H1 (cell line): ENCODE data around the gene LMO4. TPM values are rescaled to one million over a fixed set of nuclear protein-coding genes. Genes with fewer than 3 reads are reported as not detected.

ENCODE experiments used
- CTCF ChIA-PET: fragments of 300-600 bp; sonication (Branson Sonifier 250); formaldehyde crosslinking; loops from one replicate; lab custom pipeline; 2021; ENCODE audit not compliant: partially characterized antibody; lab: Charles Lee
- POLR2A ChIA-PET: fragments of 300-600 bp; sonication (Branson Sonifier 250); formaldehyde crosslinking; loops from one replicate; lab custom pipeline; 2021; ENCODE audit warnings: inconsistent platforms; ENCODE audit not compliant: partially characterized antibody; lab: Charles Lee
- DNase-seq, 2 experiments: peaks; one replicate each; pipeline versions ENCODE4 v3.0.0 to v3.0.0-alpha.2; 2010 to 2022; ENCODE audit warnings: low spot score in 2 of 2, low read depth in 1 of 2, mixed read lengths in 1 of 2
- FAIRE-seq: peaks from 2 replicates; lab custom pipeline; 2011; peaks lifted over from hg19 to GRCh38; lab: Jason Lieb, UNC
- H2AFZ ChIP-seq: 2 replicates; pipeline ENCODE4 v1.8.1; 2012; ENCODE audit warnings: low read length, inconsistent platforms
- H2AK5ac ChIP-seq: 2 replicates; pipeline ENCODE4 v1.6.1; 2013; ENCODE audit warnings: low read depth, low read length
- H2BK120ac ChIP-seq: replicated peaks from 2 replicates; pipeline ENCODE3; 2013; ENCODE audit warnings: low read depth, low read length, inconsistent platforms
- H2BK12ac ChIP-seq: 2 replicates; pipeline ENCODE4 v1.6.1; 2013; ENCODE audit warnings: low read depth, low read length
- H2BK15ac ChIP-seq: 2 replicates; pipeline ENCODE4 v1.6.1; 2013; ENCODE audit warnings: low read length
- H2BK20ac ChIP-seq: 2 replicates; pipeline ENCODE4 v1.6.1; 2013; ENCODE audit warnings: low read length
- H2BK5ac ChIP-seq: 2 replicates; pipeline ENCODE4 v1.6.1; 2013; ENCODE audit warnings: low read depth, low read length
- H3K14ac ChIP-seq: 2 replicates; pipeline ENCODE4 v1.6.1; 2013; ENCODE audit warnings: inconsistent platforms; ENCODE audit not compliant: insufficient read length
- H3K18ac ChIP-seq: 2 replicates; pipeline ENCODE4 v1.6.1; 2013; ENCODE audit warnings: low read length; ENCODE audit errors: extremely low read depth
- H3K23ac ChIP-seq: 2 replicates; pipeline ENCODE4 v1.6.1; 2013; ENCODE audit warnings: inconsistent platforms; ENCODE audit not compliant: insufficient read length
- H3K23me2 ChIP-seq: 2 replicates; pipeline ENCODE4 v1.6.1; 2013; ENCODE audit warnings: low read depth, low read length
- H3K27ac ChIP-seq: 2 replicates; pipeline ENCODE4 v1.6.1; 2011; ENCODE audit warnings: low read depth, low read length, inconsistent platforms
- H3K27me3 ChIP-seq, 4 experiments: replicated peaks in 1 of 4; 1 replicate in 1 of 4; 2 replicates in 3 of 4; pipeline versions ENCODE4 v1.6.1 to v1.8.1; 2011 to 2013; ENCODE audit warnings: low read length in 3 of 4, mild to moderate bottlenecking in 3 of 4, inconsistent platforms in 2 of 4, mixed read lengths in 2 of 4, moderate library complexity in 1 of 4; ENCODE audit not compliant: control insufficient read depth in 3 of 4, insufficient read depth in 3 of 4; ENCODE audit errors: extremely low read depth in 1 of 4
- H3K36me3 ChIP-seq, 4 experiments: 2 replicates each; pipeline versions ENCODE4 v1.6.1 to v1.8.1; 2011 to 2013; ENCODE audit warnings: mild to moderate bottlenecking in 4 of 4, low read length in 3 of 4, moderate library complexity in 2 of 4, control low read depth in 1 of 4, inconsistent platforms in 1 of 4; ENCODE audit not compliant: insufficient read depth in 4 of 4, control insufficient read depth in 2 of 4
- H3K4ac ChIP-seq: replicated peaks from 2 replicates; pipeline ENCODE3; 2013; ENCODE audit warnings: low read length, low read depth, mixed read lengths, inconsistent platforms; ENCODE audit not compliant: insufficient read length
- H3K4me1 ChIP-seq, 4 experiments: replicated peaks in 1 of 4; 1 replicate in 1 of 4; 2 replicates in 3 of 4; pipeline versions ENCODE4 v1.6.1 to v1.8.1; 2011 to 2013; ENCODE audit warnings: low read length in 3 of 4, inconsistent platforms in 2 of 4, mixed read lengths in 1 of 4; ENCODE audit not compliant: insufficient read depth in 4 of 4, control insufficient read depth in 3 of 4
- H3K4me2 ChIP-seq, 2 experiments: 2 replicates each; pipeline versions ENCODE4 v1.6.1 to v1.8.1; 2011 to 2013; ENCODE audit warnings: low read depth in 2 of 2, low read length in 2 of 2, control low read depth in 1 of 2, inconsistent platforms in 1 of 2, mild to moderate bottlenecking in 1 of 2; ENCODE audit not compliant: insufficient read depth in 1 of 2
- H3K4me3 ChIP-seq, 4 experiments: fragments of 200-600, 300-600 bp in 1 of 4; sonication (generic), shearing (Covaris generic), sonication (Bioruptor Twin) in 1 of 4; 2 replicates each; pipeline versions ENCODE4 v1.5.1 to v1.8.1; 2011 to 2016; ENCODE audit warnings: low read length in 4 of 4, low read depth in 3 of 4, control low read depth in 2 of 4, inconsistent platforms in 2 of 4, mild to moderate bottlenecking in 2 of 4, mixed read lengths in 1 of 4, moderate library complexity in 1 of 4; ENCODE audit not compliant: insufficient read depth in 2 of 4; ENCODE audit errors: extremely low read depth in 1 of 4
- H3K56ac ChIP-seq: replicated peaks from 2 replicates; pipeline ENCODE3; 2013; ENCODE audit warnings: low read depth, mild to moderate bottlenecking, mixed read lengths, low read length, inconsistent platforms; ENCODE audit not compliant: insufficient read length
- H3K79me1 ChIP-seq: 2 replicates; pipeline ENCODE4 v1.6.1; 2013; ENCODE audit warnings: low read depth, low read length, control low read depth
- H3K79me2 ChIP-seq, 2 experiments: 2 replicates each; pipeline versions ENCODE4 v1.6.1 to v1.8.1; 2012 to 2013; ENCODE audit warnings: low read length in 2 of 2, mild to moderate bottlenecking in 2 of 2, inconsistent platforms in 1 of 2; ENCODE audit not compliant: insufficient read depth in 2 of 2, control insufficient read depth in 1 of 2
- H3K9ac ChIP-seq, 4 experiments: replicated peaks in 1 of 4; 1 replicate in 1 of 4; 2 replicates in 3 of 4; pipeline versions ENCODE4 v1.6.1 to v1.8.1; 2011 to 2013; ENCODE audit warnings: low read depth in 3 of 4, low read length in 3 of 4, control low read depth in 2 of 4, mild to moderate bottlenecking in 2 of 4, moderate library complexity in 2 of 4, inconsistent platforms in 1 of 4; ENCODE audit errors: extremely low read depth in 1 of 4
- H3K9me3 ChIP-seq, 2 experiments: 2 replicates each; pipeline versions ENCODE4 v1.6.1 to v1.8.1; 2012 to 2013; ENCODE audit warnings: mild to moderate bottlenecking in 2 of 2, moderate library complexity in 2 of 2, control low read depth in 1 of 2, inconsistent platforms in 1 of 2, low read depth in 1 of 2, low read length in 1 of 2, mixed read lengths in 1 of 2; ENCODE audit not compliant: insufficient read depth in 2 of 2
- H4K20me1 ChIP-seq, 2 experiments: replicated peaks in 1 of 2; 2 replicates each; pipeline versions ENCODE3 to v1.8.1; 2011 to 2013; ENCODE audit warnings: inconsistent platforms in 2 of 2, low read length in 2 of 2, mild to moderate bottlenecking in 1 of 2; ENCODE audit not compliant: insufficient read depth in 2 of 2, control insufficient read depth in 1 of 2
- H4K5ac ChIP-seq: 2 replicates; pipeline ENCODE4 v1.6.1; 2013; ENCODE audit warnings: low read length, low read depth, mixed read lengths, inconsistent platforms; ENCODE audit not compliant: insufficient read length
- H4K8ac ChIP-seq: 2 replicates; pipeline ENCODE4 v1.8.0; 2013; ENCODE audit warnings: mild to moderate bottlenecking, moderate library complexity, low read length, inconsistent platforms; ENCODE audit not compliant: insufficient read depth; ENCODE audit errors: extremely low read depth
- H4K91ac ChIP-seq: replicated peaks from 2 replicates; pipeline ENCODE3; 2013; ENCODE audit warnings: low read length, mixed read lengths, inconsistent platforms; ENCODE audit not compliant: insufficient read length
- SP2 ChIP-seq: IDR thresholded peaks from 2 replicates; pipeline ENCODE4 v1.6.1; 2012; ENCODE audit warnings: mild to moderate bottlenecking, low read length, inconsistent platforms
- WGBS, 2 experiments: shearing (Covaris generic) in 1 of 2; methylation state at CpG; one replicate each; pipeline versions ENCODE4 v1.1.6 to v1.1.7; 2013 to 2015; ENCODE audit warnings: low lambda C conversion rate in 2 of 2, mixed read lengths in 2 of 2, inconsistent platforms in 1 of 2, low coverage in 1 of 2, missing lambda C conversion rate in 1 of 2; ENCODE audit not compliant: insufficient replicate concordance in 2 of 2, insufficient coverage in 1 of 2, insufficient read length in 1 of 2; ENCODE audit errors: extremely low coverage in 1 of 2, missing lambda C conversion rate in 1 of 2; 5-methylcytosine and 5-hydroxymethylcytosine counted together
- polyA plus RNA-seq, 7 experiments: library from polyadenylated mRNA; depleted of rRNA in 3 of 7; stranded (reverse) in 5 of 7; unstranded in 2 of 7; fragments of >200 nt in 5 of 7; fragments of 200-250 nt in 2 of 7; gene quantifications; 1 replicate in 5 of 7; 2 replicates in 1 of 7; 4 replicates in 1 of 7; pipeline versions ENCODE4 v1.2.1 to v1.2.3, GENCODE V29; 2011 to 2013; ENCODE audit warnings: missing spikeins in 2 of 7, mixed read lengths in 2 of 7
- total RNA-seq: library from RNA; stranded (reverse); fragmentation: NEBNext Ultra II Directional; extraction: Animal tissue kit (Norgen Biotek cat#: 25700); gene quantifications from 2 replicates; pipeline ENCODE4 v1.2.1, GENCODE V29; 2021

The LMO4 gene
- total and polyA plus RNA-seq, 2 of the 8 experiments (the other 6 are each of a cell fraction or from before 2014, with no cell fraction given): 71.7 to 98.7 TPM

GRCh38 chr1:87291107-87291506 lies 37.6 kb upstream of the LMO4 start:
- H2BK12ac ChIP-seq: peak overlapping the region; percentile 89; the same call in 1 of the 2 replicates
- no peak overlapping the region for H3K14ac ChIP-seq
- H2BK5ac ChIP-seq: no peak overlapping the region
- no peak overlapping the region for H4K5ac ChIP-seq
- H2AK5ac ChIP-seq: no peak overlapping the region
- H3K36me3 ChIP-seq: no peaks in the 10 kb centered on the region
- H3K23me2 ChIP-seq: no peaks in the 10 kb centered on the region
- no peak overlapping the region for H2AFZ ChIP-seq
- no peak overlapping the region for H2BK15ac ChIP-seq
- no peak overlapping the region for H3K27ac ChIP-seq
- ChIA-PET CTCF (interaction anchor here (1.0 to 1.8 kb wide), 3 partner anchors 9 to 678 kb away, joined by 3 to 4 read pairs (median 3); no protein-coding TSS in a partner anchor), POLR2A (no interaction called here)
- H4K91ac ChIP-seq: no peak overlapping the region
- peaks cover 0 to 5% (median 3%) of the 10 kb centered on the region in 4 experiments; a peak in 2 of 7 replicates for H3K4me1 ChIP-seq
- no peak overlapping the region for H3K4me2 ChIP-seq
- H3K4ac ChIP-seq: no peak overlapping the region
- 86% methylated on average over 1 of the region's 1 CpG; no CpG with 5 or more reads in 1 of the 2 experiments for WGBS, 2 experiments
- no peak for FAIRE-seq
- no peaks in the 10 kb centered on the region for H3K79me1 ChIP-seq
- H3K79me2 ChIP-seq: no peaks in the 10 kb centered on the region
- H3K4me3 ChIP-seq: no peak overlapping the region
- no peak overlapping the region for H2BK20ac ChIP-seq
- no peak for DNase-seq
- H4K8ac ChIP-seq: no peak overlapping the region
- H3K9me3 ChIP-seq: no peaks in the 10 kb centered on the region
- H4K20me1 ChIP-seq: no peaks in the 10 kb centered on the region
- no peak overlapping the region for H2BK120ac ChIP-seq
- no peak overlapping the region for H3K23ac ChIP-seq
- H3K56ac ChIP-seq: no peak overlapping the region
- H3K9ac ChIP-seq: no peak overlapping the region
- H3K27me3 ChIP-seq: no peaks in the 10 kb centered on the region
- no peak overlapping the region for H3K18ac ChIP-seq
- no peak for TF ChIP-seq SP2
